WTC11 (cell line): ENCODE data around the gene GRB10. TPM values are rescaled to one million over a fixed set of nuclear protein-coding genes. Genes with fewer than 3 reads are reported as not detected.

Experiments used
- ATAC-seq: fragments of 200-7000 bp; cut with Tn5 transposase; 2 replicates; pipeline ENCODE4 v1.10.0; 2021; ENCODE audit warnings: mild to moderate bottlenecking, moderate library complexity
- CTCF ChIA-PET: fragments of 300-600 bp; sonication (Branson Sonifier 250); formaldehyde crosslinking; loops from one replicate; lab custom pipeline; 2021; ENCODE audit warnings: antibody characterized with exemption; lab: Charles Lee
- POLR2A ChIA-PET: fragments of 350-600 bp; sonication (Branson Sonifier 250); formaldehyde crosslinking; loops from one replicate; lab custom pipeline; 2021; ENCODE audit warnings: antibody characterized with exemption; lab: Charles Lee
- DNase-seq: peaks from one replicate; pipeline ENCODE4 v3.0.0; 2021; ENCODE audit warnings: low spot score
- H3K27ac Mint-ChIP-seq: 2 replicates; pipeline ENCODE4 v1.8.0; 2021; ENCODE audit warnings: mixed read lengths
- H3K27me3 Mint-ChIP-seq: 2 replicates; pipeline ENCODE4 v1.8.0; 2021; ENCODE audit warnings: low read depth, mild to moderate bottlenecking, moderate library complexity, mixed read lengths
- H3K36me3 Mint-ChIP-seq: 2 replicates; pipeline ENCODE4 v1.8.0; 2021; ENCODE audit warnings: mixed read lengths
- H3K4me1 Mint-ChIP-seq: 2 replicates; pipeline ENCODE4 v1.8.0; 2022; ENCODE audit warnings: mixed read lengths
- H3K4me3 Mint-ChIP-seq: 2 replicates; pipeline ENCODE4 v1.8.0; 2021; ENCODE audit warnings: mild to moderate bottlenecking, moderate library complexity, mixed read lengths
- H3K9me3 Mint-ChIP-seq: 2 replicates; pipeline ENCODE4 v1.8.0; 2021; ENCODE audit warnings: mixed read lengths
- ATF1 ChIP-seq: sonication (generic); formaldehyde crosslinking; IDR thresholded peaks from 2 replicates; pipeline ENCODE4 v1.8.1; 2023; ENCODE audit warnings: mild to moderate bottlenecking, moderate library complexity, missing genetic modification reagents
- ELF4 ChIP-seq: sonication (generic); formaldehyde crosslinking; IDR thresholded peaks from 2 replicates; pipeline ENCODE4 v1.8.1; 2022; ENCODE audit warnings: low read depth, mild to moderate bottlenecking, moderate library complexity, missing genetic modification reagents
- ETV6 ChIP-seq: sonication (generic); formaldehyde crosslinking; IDR thresholded peaks from 2 replicates; pipeline ENCODE4 v1.8.1; 2022; ENCODE audit warnings: mild to moderate bottlenecking, missing genetic modification reagents
- FOXP1 ChIP-seq: sonication (generic); formaldehyde crosslinking; IDR thresholded peaks from 2 replicates; pipeline ENCODE4 v1.8.0; 2022; ENCODE audit warnings: missing genetic modification reagents, mild to moderate bottlenecking, moderate library complexity, borderline replicate concordance
- IRF2 ChIP-seq: sonication (generic); formaldehyde crosslinking; IDR thresholded peaks from 2 replicates; pipeline ENCODE4 v1.8.0; 2022; ENCODE audit warnings: low read depth, missing genetic modification reagents, borderline replicate concordance
- JUN ChIP-seq: sonication (generic); formaldehyde crosslinking; IDR thresholded peaks from 2 replicates; pipeline ENCODE4 v1.8.0; 2023; ENCODE audit warnings: mild to moderate bottlenecking, missing genetic modification reagents
- KAT7 ChIP-seq: sonication (generic); formaldehyde crosslinking; IDR thresholded peaks from 2 replicates; pipeline ENCODE4 v1.8.1; 2023; ENCODE audit warnings: missing genetic modification reagents, mild to moderate bottlenecking, borderline replicate concordance
- NR2C2 ChIP-seq: sonication (generic); formaldehyde crosslinking; IDR thresholded peaks from 2 replicates; pipeline ENCODE4 v1.8.0; 2022; ENCODE audit warnings: mild to moderate bottlenecking, missing genetic modification reagents
- ZNF263 ChIP-seq: sonication (generic); formaldehyde crosslinking; IDR thresholded peaks from 2 replicates; pipeline ENCODE4 v1.8.1; 2022; ENCODE audit warnings: low read depth, mild to moderate bottlenecking, moderate library complexity, missing genetic modification reagents
- ZNF423 ChIP-seq: fragments of 250-450 bp; sonication (Bioruptor Pico); IDR thresholded peaks from 2 replicates; pipeline ENCODE4 v2.1.2; 2022; ENCODE audit warnings: mild to moderate bottlenecking, moderate library complexity
- ZNF671 ChIP-seq: fragments of 250-450 bp; sonication (Bioruptor Pico); IDR thresholded peaks from 2 replicates; pipeline ENCODE4 v1.8.0; 2021; ENCODE audit warnings: mild to moderate bottlenecking
- total RNA-seq: library from RNA; stranded (reverse); gene quantifications from 3 replicates; pipeline ENCODE4 v1.2.3, GENCODE V29; 2021
- TF ChIP-seq, protein P1 (sequence below): sonication (generic); formaldehyde crosslinking; IDR thresholded peaks from 2 replicates; pipeline ENCODE4 v1.8.0; 2023; ENCODE audit warnings: missing genetic modification reagents, mild to moderate bottlenecking, borderline replicate concordance
- TF ChIP-seq, protein P2 (sequence below): fragments of 250-450 bp; sonication (Bioruptor Pico); IDR thresholded peaks from 2 replicates; pipeline ENCODE4 v1.9.0; 2021; ENCODE audit warnings: mild to moderate bottlenecking
- TF ChIP-seq, protein P3 (sequence below): fragments of 250-450 bp; sonication (Bioruptor Pico); IDR thresholded peaks from 2 replicates; pipeline ENCODE4 v1.8.0; 2021; ENCODE audit warnings: mild to moderate bottlenecking
- TF ChIP-seq, protein P4 (sequence below): sonication (generic); formaldehyde crosslinking; IDR thresholded peaks from 2 replicates; pipeline ENCODE4 v1.8.1; 2023; ENCODE audit warnings: mild to moderate bottlenecking, missing genetic modification reagents
- TF ChIP-seq, protein P5 (sequence below): sonication (generic); formaldehyde crosslinking; IDR thresholded peaks from 2 replicates; pipeline ENCODE4 v1.8.0; 2022; ENCODE audit warnings: missing genetic modification reagents
- TF ChIP-seq, protein P6 (sequence below): sonication (generic); formaldehyde crosslinking; IDR thresholded peaks from 2 replicates; pipeline ENCODE4 v1.8.1; 2022; ENCODE audit warnings: missing genetic modification reagents, borderline replicate concordance
- TF ChIP-seq, protein P7 (sequence below): sonication (generic); formaldehyde crosslinking; IDR thresholded peaks from 2 replicates; pipeline ENCODE4 v1.8.1; 2023; ENCODE audit warnings: mild to moderate bottlenecking, missing genetic modification reagents
- TF ChIP-seq, protein P8 (sequence below): sonication (generic); formaldehyde crosslinking; IDR thresholded peaks from 2 replicates; pipeline ENCODE4 v1.8.1; 2022; ENCODE audit warnings: low read depth, mild to moderate bottlenecking, moderate library complexity, missing genetic modification reagents, borderline replicate concordance

Gene GRB10
- total RNA-seq, 1 experiment from 2014 or later, result 103 TPM

DNA sequence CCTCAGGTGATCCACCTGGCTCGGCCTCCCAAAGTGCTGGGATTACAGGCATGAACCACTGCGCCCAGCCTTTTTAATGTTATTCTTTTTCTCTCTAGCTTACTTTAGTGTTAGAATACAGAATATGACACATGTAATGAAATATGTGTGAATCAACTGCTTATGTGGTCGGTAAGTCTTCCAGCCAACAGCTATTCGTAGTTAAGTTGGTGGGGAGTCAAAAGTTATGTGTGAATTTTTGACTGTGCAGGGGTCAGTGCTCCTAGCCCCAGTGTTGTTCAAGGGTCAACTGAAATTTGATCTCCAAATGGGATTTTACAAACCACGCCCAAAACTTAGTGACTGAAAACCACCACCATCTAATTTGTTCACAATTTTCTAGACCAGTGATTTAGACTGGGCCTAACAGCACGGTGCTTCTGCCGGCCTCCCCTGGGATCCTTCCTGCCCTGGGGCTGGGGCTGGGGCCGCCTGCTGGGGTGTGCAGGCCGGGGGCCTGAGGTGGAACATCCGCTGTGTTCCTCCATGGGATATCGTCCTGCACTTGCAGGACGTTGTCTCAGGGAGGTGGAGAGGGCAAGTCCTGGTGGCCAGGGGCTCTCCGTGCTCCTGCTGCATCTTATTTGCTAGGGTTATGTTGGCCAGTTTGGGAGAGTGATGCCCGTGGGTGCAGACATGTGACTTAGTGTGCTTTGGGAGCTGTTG is 24.5 kb upstream of the GRB10 start (continued):
- TF ChIP-seq, protein P1, sequence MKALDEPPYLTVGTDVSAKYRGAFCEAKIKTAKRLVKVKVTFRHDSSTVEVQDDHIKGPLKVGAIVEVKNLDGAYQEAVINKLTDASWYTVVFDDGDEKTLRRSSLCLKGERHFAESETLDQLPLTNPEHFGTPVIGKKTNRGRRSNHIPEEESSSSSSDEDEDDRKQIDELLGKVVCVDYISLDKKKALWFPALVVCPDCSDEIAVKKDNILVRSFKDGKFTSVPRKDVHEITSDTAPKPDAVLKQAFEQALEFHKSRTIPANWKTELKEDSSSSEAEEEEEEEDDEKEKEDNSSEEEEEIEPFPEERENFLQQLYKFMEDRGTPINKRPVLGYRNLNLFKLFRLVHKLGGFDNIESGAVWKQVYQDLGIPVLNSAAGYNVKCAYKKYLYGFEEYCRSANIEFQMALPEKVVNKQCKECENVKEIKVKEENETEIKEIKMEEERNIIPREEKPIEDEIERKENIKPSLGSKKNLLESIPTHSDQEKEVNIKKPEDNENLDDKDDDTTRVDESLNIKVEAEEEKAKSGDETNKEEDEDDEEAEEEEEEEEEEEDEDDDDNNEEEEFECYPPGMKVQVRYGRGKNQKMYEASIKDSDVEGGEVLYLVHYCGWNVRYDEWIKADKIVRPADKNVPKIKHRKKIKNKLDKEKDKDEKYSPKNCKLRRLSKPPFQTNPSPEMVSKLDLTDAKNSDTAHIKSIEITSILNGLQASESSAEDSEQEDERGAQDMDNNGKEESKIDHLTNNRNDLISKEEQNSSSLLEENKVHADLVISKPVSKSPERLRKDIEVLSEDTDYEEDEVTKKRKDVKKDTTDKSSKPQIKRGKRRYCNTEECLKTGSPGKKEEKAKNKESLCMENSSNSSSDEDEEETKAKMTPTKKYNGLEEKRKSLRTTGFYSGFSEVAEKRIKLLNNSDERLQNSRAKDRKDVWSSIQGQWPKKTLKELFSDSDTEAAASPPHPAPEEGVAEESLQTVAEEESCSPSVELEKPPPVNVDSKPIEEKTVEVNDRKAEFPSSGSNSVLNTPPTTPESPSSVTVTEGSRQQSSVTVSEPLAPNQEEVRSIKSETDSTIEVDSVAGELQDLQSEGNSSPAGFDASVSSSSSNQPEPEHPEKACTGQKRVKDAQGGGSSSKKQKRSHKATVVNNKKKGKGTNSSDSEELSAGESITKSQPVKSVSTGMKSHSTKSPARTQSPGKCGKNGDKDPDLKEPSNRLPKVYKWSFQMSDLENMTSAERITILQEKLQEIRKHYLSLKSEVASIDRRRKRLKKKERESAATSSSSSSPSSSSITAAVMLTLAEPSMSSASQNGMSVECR (CRISPR knock-in tag), result no peak
- TF ChIP-seq, protein P2, sequence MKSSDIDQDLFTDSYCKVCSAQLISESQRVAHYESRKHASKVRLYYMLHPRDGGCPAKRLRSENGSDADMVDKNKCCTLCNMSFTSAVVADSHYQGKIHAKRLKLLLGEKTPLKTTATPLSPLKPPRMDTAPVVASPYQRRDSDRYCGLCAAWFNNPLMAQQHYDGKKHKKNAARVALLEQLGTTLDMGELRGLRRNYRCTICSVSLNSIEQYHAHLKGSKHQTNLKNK (CRISPR knock-in tag), result no peak
- TF ChIP-seq, protein P3, sequence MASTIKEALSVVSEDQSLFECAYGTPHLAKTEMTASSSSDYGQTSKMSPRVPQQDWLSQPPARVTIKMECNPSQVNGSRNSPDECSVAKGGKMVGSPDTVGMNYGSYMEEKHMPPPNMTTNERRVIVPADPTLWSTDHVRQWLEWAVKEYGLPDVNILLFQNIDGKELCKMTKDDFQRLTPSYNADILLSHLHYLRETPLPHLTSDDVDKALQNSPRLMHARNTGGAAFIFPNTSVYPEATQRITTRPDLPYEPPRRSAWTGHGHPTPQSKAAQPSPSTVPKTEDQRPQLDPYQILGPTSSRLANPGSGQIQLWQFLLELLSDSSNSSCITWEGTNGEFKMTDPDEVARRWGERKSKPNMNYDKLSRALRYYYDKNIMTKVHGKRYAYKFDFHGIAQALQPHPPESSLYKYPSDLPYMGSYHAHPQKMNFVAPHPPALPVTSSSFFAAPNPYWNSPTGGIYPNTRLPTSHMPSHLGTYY (CRISPR knock-in tag), result no peak

DNA sequence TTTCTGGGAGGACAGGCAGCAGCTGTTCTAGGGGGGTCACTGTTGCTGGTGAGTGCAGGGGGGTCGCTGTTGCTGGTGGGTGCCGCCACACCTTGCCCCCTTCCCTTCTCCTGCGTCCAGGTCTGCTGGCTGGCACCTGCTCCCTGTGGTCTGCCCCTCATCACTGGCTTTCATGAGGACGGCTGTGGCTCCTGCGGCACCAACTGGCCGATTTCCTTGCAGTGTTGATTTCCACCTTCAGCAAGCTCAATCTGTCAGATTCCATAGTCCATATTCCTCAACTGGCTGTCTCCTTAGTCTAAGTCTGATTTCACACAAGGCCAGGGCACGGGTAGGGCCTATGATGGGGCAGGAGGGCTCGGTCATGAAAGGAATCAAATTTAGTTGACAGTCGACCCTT is 23.4 kb upstream of the GRB10 start:
- POLR2A ChIA-PET, result no interaction called here
- CTCF ChIA-PET, result no interaction called here
- ATAC-seq (no peak), DNase-seq (no peak)
- Mint-ChIP-seq H3K27ac (no peak overlapping the region), H3K4me3 (no peak overlapping the region), H3K27me3 (no peaks in the 10 kb centered on the region; the same call in none of the 2 replicates), H3K4me1 (peaks cover 36% of the 10 kb centered on the region), H3K36me3 (no peaks in the 10 kb centered on the region), H3K9me3 (no peaks in the 10 kb centered on the region)
- TF ChIP-seq ZNF263 (no peak), ELF4 (no peak), FOXP1 (no peak), KAT7 (CRISPR knock-in tag) (no peak), NR2C2 (CRISPR knock-in tag) (no peak), ATF1 (no peak), ETV6 (CRISPR knock-in tag) (no peak), JUN (CRISPR knock-in tag) (no peak), IRF2 (no peak), ZNF423 (CRISPR knock-in tag) (no peak), ZNF671 (CRISPR knock-in tag) (no peak)
- TF ChIP-seq, protein P4, sequence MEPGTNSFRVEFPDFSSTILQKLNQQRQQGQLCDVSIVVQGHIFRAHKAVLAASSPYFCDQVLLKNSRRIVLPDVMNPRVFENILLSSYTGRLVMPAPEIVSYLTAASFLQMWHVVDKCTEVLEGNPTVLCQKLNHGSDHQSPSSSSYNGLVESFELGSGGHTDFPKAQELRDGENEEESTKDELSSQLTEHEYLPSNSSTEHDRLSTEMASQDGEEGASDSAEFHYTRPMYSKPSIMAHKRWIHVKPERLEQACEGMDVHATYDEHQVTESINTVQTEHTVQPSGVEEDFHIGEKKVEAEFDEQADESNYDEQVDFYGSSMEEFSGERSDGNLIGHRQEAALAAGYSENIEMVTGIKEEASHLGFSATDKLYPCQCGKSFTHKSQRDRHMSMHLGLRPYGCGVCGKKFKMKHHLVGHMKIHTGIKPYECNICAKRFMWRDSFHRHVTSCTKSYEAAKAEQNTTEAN (CRISPR knock-in tag), result no peak
- TF ChIP-seq, protein P5, sequence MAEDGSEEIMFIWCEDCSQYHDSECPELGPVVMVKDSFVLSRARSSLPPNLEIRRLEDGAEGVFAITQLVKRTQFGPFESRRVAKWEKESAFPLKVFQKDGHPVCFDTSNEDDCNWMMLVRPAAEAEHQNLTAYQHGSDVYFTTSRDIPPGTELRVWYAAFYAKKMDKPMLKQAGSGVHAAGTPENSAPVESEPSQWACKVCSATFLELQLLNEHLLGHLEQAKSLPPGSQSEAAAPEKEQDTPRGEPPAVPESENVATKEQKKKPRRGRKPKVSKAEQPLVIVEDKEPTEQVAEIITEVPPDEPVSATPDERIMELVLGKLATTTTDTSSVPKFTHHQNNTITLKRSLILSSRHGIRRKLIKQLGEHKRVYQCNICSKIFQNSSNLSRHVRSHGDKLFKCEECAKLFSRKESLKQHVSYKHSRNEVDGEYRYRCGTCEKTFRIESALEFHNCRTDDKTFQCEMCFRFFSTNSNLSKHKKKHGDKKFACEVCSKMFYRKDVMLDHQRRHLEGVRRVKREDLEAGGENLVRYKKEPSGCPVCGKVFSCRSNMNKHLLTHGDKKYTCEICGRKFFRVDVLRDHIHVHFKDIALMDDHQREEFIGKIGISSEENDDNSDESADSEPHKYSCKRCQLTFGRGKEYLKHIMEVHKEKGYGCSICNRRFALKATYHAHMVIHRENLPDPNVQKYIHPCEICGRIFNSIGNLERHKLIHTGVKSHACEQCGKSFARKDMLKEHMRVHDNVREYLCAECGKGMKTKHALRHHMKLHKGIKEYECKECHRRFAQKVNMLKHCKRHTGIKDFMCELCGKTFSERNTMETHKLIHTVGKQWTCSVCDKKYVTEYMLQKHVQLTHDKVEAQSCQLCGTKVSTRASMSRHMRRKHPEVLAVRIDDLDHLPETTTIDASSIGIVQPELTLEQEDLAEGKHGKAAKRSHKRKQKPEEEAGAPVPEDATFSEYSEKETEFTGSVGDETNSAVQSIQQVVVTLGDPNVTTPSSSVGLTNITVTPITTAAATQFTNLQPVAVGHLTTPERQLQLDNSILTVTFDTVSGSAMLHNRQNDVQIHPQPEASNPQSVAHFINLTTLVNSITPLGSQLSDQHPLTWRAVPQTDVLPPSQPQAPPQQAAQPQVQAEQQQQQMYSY (CRISPR knock-in tag), result no peak
- TF ChIP-seq, protein P6, sequence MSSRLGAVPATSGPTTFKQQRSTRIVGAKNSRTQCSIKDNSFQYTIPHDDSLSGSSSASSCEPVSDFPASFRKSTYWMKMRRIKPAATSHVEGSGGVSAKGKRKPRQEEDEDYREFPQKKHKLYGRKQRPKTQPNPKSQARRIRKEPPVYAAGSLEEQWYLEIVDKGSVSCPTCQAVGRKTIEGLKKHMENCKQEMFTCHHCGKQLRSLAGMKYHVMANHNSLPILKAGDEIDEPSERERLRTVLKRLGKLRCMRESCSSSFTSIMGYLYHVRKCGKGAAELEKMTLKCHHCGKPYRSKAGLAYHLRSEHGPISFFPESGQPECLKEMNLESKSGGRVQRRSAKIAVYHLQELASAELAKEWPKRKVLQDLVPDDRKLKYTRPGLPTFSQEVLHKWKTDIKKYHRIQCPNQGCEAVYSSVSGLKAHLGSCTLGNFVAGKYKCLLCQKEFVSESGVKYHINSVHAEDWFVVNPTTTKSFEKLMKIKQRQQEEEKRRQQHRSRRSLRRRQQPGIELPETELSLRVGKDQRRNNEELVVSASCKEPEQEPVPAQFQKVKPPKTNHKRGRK, result no peak
- TF ChIP-seq, protein P7, sequence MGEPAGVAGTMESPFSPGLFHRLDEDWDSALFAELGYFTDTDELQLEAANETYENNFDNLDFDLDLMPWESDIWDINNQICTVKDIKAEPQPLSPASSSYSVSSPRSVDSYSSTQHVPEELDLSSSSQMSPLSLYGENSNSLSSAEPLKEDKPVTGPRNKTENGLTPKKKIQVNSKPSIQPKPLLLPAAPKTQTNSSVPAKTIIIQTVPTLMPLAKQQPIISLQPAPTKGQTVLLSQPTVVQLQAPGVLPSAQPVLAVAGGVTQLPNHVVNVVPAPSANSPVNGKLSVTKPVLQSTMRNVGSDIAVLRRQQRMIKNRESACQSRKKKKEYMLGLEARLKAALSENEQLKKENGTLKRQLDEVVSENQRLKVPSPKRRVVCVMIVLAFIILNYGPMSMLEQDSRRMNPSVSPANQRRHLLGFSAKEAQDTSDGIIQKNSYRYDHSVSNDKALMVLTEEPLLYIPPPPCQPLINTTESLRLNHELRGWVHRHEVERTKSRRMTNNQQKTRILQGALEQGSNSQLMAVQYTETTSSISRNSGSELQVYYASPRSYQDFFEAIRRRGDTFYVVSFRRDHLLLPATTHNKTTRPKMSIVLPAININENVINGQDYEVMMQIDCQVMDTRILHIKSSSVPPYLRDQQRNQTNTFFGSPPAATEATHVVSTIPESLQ (CRISPR knock-in tag), result no peak
- TF ChIP-seq, protein P8, sequence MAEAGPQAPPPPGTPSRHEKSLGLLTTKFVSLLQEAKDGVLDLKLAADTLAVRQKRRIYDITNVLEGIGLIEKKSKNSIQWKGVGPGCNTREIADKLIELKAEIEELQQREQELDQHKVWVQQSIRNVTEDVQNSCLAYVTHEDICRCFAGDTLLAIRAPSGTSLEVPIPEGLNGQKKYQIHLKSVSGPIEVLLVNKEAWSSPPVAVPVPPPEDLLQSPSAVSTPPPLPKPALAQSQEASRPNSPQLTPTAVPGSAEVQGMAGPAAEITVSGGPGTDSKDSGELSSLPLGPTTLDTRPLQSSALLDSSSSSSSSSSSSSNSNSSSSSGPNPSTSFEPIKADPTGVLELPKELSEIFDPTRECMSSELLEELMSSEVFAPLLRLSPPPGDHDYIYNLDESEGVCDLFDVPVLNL (CRISPR knock-in tag), result no peak
